Measurements from ENCODE around the gene COL19A1.

Gene COL19A1

GRCh38 chr6:70129341-70129740, 263.0 kb downstream of the COL19A1 start:
- Histone ChIP-seq H3K4me1 (ENCODE audit: control insufficient read depth, insufficient read depth, low read length) (0 out of 2 replicates have a peak, but pooled peaks cover 5% of the 10 kb centered on the region), H3K9ac (ENCODE audit: low read length) (no peak overlapping the region), H3K36me3 (ENCODE audit: control insufficient read depth, insufficient read depth, low read length) (no peaks in the 10 kb centered on the region), H3K4me3 (ENCODE audit: low read depth, low read length) (no peak overlapping the region), H3K27ac (ENCODE audit: low read depth, low read length) (no peak overlapping the region), H3K27me3 (ENCODE audit: control insufficient read depth, insufficient read depth, low read length) (no peaks in the 10 kb centered on the region), H3K9me3 (ENCODE audit: control insufficient read depth, insufficient read depth, low read depth, low read length) (no peaks in the 10 kb centered on the region)

- H3K36me3 ChIP-seq (ENCODE audit: control insufficient read depth, insufficient read depth, low read length): no peaks in the 10 kb centered on the region
- H3K27ac ChIP-seq (ENCODE audit: low read depth, low read length): no peak overlapping the region
Observed at GRCh38 chr6:70130865-70131264, 264.5 kb downstream of the COL19A1 start.

DNA sequence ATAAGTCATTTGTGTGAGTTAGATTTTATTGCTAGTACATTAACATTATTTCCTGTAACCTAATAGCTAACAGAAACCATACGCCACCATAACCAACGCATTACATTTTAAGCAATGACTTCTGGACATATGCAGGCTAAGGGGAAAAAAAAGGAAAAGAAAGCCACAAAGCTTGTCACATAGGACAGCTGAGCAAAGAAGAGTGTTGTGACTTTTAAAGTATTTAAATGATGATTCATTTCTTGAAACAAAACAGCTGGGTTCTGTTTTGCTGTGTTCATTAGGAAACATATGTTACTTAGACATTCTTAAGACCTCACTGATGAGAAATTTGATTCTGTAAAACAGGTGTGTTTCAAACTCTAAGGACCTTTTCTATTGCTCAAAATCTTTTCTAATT, 265.2 kb downstream of the COL19A1 start:
- Histone ChIP-seq H3K4me3 (ENCODE audit: low read depth, low read length) (no peak overlapping the region), H3K9ac (ENCODE audit: low read length) (no peak overlapping the region), H3K27me3 (ENCODE audit: control insufficient read depth, insufficient read depth, low read length) (no peaks in the 10 kb centered on the region), H3K4me1 (ENCODE audit: control insufficient read depth, insufficient read depth, low read length) (peaks cover 16% of the 10 kb centered on the region), H3K9me3 (ENCODE audit: control insufficient read depth, insufficient read depth, low read depth, low read length) (no peaks in the 10 kb centered on the region), H3K27ac (ENCODE audit: low read depth, low read length) (no peak overlapping the region), H3K36me3 (ENCODE audit: control insufficient read depth, insufficient read depth, low read length) (no peaks in the 10 kb centered on the region)

More at GRCh38 chr6:70130865-70131264, 264.5 kb downstream of the COL19A1 start:
- Histone ChIP-seq H3K9me3 (ENCODE audit: control insufficient read depth, insufficient read depth, low read depth, low read length) (no peaks in the 10 kb centered on the region), H3K4me3 (ENCODE audit: low read depth, low read length) (no peak overlapping the region), H3K27me3 (ENCODE audit: control insufficient read depth, insufficient read depth, low read length) (no peaks in the 10 kb centered on the region), H3K9ac (ENCODE audit: low read length) (no peak overlapping the region), H3K4me1 (ENCODE audit: control insufficient read depth, insufficient read depth, low read length) (peaks cover 16% of the 10 kb centered on the region)

DNA sequence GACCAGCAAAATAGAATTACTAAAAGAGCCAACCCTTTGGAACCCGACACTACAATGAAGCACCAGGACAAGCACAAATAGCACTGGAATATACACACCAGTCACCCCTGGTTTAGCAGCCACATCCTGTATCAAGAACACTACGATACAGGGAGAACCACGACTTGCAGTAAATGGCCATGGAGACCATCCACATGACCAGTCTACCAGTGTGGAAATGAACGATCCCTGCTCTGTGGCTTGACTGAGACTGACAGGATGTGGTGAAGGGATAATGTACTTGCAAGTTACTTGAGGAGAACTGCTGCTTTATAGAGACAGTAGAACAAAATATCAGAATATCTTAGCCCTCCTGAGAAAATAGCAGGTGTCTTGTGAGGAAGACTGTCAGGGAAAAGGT, 266.9 kb downstream of the COL19A1 start:
- Histone ChIP-seq H3K27ac (ENCODE audit: low read depth, low read length) (no peak overlapping the region), H3K27me3 (ENCODE audit: control insufficient read depth, insufficient read depth, low read length) (no peaks in the 10 kb centered on the region), H3K9me3 (ENCODE audit: control insufficient read depth, insufficient read depth, low read depth, low read length) (no peaks in the 10 kb centered on the region), H3K4me1 (ENCODE audit: control insufficient read depth, insufficient read depth, low read length) (peaks cover 19% of the 10 kb centered on the region), H3K9ac (ENCODE audit: low read length) (no peak overlapping the region), H3K4me3 (ENCODE audit: low read depth, low read length) (no peak overlapping the region), H3K36me3 (ENCODE audit: control insufficient read depth, insufficient read depth, low read length) (no peaks in the 10 kb centered on the region)

DNA sequence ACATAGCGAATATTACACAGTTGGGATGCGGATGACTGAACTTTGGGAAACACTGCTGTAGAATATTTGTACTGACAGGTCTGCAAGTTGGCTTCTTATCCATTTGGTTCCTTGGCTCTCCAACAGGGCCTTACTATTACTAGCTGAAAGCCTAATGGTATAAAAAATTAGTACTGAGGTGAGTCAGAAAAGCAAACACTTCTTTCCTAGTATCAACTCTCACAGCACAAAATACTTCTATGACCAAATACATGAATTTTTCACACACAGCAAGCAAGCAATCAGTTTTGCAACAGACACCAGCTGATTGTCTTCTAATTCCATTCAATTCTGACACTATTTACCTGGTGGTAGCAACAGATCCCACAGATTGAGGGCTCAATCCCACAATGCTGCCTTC, 268.2 kb downstream of the COL19A1 start:
- Histone ChIP-seq H3K4me3 (ENCODE audit: low read depth, low read length) (no peak overlapping the region), H3K27ac (ENCODE audit: low read depth, low read length) (no peak overlapping the region), H3K9ac (ENCODE audit: low read length) (no peak overlapping the region), H3K9me3 (ENCODE audit: control insufficient read depth, insufficient read depth, low read depth, low read length) (no peaks in the 10 kb centered on the region), H3K27me3 (ENCODE audit: control insufficient read depth, insufficient read depth, low read length) (no peaks in the 10 kb centered on the region), H3K4me1 (ENCODE audit: control insufficient read depth, insufficient read depth, low read length) (peaks cover 25% of the 10 kb centered on the region), H3K36me3 (ENCODE audit: control insufficient read depth, insufficient read depth, low read length) (no peaks in the 10 kb centered on the region)

DNA sequence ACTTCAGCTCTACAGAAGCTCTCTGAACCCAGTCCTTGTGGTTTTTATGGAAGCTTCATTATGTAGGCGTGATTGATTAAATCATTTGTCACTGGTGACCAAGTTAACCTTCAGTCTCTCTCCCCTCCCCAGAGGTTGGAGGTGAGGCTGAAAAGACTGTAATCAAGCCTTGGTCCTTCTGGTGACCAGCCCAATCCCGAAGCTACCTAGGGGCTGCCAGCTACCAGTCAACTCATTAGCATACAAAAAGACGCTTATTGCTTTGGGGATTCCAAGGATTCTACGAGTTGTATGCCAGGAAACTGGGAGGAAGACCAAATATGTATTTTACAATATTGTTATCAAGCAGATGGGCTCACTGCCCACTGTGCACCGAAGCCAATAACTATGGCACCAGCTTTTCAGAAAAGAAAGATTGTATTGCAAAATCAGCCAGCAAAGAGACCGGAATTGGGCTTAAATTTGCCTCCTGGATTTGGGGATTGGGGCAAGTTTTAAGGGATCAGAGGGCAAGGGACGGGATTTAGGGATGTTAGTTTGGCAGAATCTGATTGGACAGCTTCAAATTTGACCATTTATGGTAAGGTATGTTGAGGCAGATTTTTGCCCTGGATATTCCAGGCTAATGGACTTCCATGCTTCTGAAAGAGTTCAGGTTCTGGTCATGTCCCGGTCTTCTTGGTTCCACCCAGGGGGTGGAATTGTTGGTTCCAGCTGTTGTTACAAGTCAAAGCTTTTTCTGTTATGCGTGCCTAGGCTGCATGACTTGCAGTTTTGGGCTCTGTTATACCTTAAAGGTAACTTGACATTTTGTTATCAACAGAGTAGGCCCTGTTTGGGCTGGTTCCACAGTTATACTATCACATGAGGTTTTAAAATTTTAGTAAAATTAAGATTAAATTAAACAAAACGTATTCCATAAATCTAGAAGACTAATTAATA, 269.1 kb downstream of the COL19A1 start:
- Histone ChIP-seq H3K27me3 (ENCODE audit: control insufficient read depth, insufficient read depth, low read length) (no peaks in the 10 kb centered on the region), H3K9me3 (ENCODE audit: control insufficient read depth, insufficient read depth, low read depth, low read length) (no peaks in the 10 kb centered on the region), H3K4me3 (ENCODE audit: low read depth, low read length) (no peak overlapping the region), H3K4me1 (ENCODE audit: control insufficient read depth, insufficient read depth, low read length) (peaks cover 26% of the 10 kb centered on the region), H3K27ac (ENCODE audit: low read depth, low read length) (peak overlapping the region; percentile 34; the same call in 1 of the 2 replicates), H3K9ac (ENCODE audit: low read length) (no peak overlapping the region), H3K36me3 (ENCODE audit: control insufficient read depth, insufficient read depth, low read length) (no peaks in the 10 kb centered on the region)

- Histone ChIP-seq H3K9ac (ENCODE audit: low read length) (no peak overlapping the region), H3K27ac (ENCODE audit: low read depth, low read length) (no peak overlapping the region), H3K9me3 (ENCODE audit: control insufficient read depth, insufficient read depth, low read depth, low read length) (no peaks in the 10 kb centered on the region), H3K4me3 (ENCODE audit: low read depth, low read length) (no peak overlapping the region), H3K4me1 (ENCODE audit: control insufficient read depth, insufficient read depth, low read length) (peaks cover 26% of the 10 kb centered on the region), H3K36me3 (ENCODE audit: control insufficient read depth, insufficient read depth, low read length) (no peaks in the 10 kb centered on the region), H3K27me3 (ENCODE audit: control insufficient read depth, insufficient read depth, low read length) (no peaks in the 10 kb centered on the region)
Observed at GRCh38 chr6:70136996-70137395, 270.6 kb downstream of the COL19A1 start.

DNA sequence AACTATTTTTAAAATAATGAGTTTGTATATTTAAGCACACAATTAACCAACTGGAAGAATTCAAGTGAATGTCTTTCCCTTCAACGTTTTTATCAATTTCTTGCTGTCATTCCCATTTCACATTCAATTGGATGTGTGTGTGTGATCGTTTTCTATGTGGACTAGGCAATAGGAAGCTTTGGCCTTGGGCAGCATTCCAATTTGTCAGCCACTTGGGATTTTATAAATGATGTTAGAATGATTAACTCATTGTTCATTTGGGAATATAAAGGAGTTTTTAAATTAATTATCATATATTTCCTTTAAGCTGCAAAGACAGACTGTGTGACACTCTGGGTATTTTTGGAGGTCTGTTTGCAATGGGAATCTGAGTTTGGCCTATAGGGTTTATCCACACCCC, 274.1 kb downstream of the COL19A1 start:
- Histone ChIP-seq H3K4me1 (ENCODE audit: control insufficient read depth, insufficient read depth, low read length) (peaks cover 19% of the 10 kb centered on the region), H3K4me3 (ENCODE audit: low read depth, low read length) (no peak overlapping the region), H3K9ac (ENCODE audit: low read length) (no peak overlapping the region)

DNA sequence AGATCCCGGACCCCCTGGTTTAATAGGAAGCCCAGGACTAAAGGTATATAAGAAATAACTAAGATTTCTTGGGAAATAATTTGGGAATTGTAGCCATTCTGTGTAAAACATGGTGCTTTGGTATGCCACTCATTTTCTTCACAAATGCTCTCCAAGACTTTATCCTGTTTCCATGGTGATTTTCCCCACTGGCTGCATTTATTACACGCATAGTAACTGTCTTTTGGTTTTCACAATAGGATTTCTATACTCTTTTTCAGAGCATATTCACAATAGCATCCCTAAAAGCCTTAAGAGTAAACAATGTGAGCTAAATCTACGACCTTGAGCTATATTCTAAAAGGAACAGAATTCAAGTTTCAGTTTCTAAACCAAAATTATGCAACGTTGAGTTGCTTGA, 275.7 kb downstream of the COL19A1 start:
- Histone ChIP-seq H3K27me3 (ENCODE audit: control insufficient read depth, insufficient read depth, low read length) (no peaks in the 10 kb centered on the region), H3K36me3 (ENCODE audit: control insufficient read depth, insufficient read depth, low read length) (no peaks in the 10 kb centered on the region), H3K4me3 (ENCODE audit: low read depth, low read length) (no peak overlapping the region), H3K4me1 (ENCODE audit: control insufficient read depth, insufficient read depth, low read length) (peaks cover 15% of the 10 kb centered on the region), H3K9me3 (ENCODE audit: control insufficient read depth, insufficient read depth, low read depth, low read length) (no peaks in the 10 kb centered on the region), H3K9ac (ENCODE audit: low read length) (no peak overlapping the region), H3K27ac (ENCODE audit: low read depth, low read length) (no peak overlapping the region)

More for the DNA sequence above, 274.1 kb downstream of the COL19A1 start:
- Histone ChIP-seq H3K36me3 (ENCODE audit: control insufficient read depth, insufficient read depth, low read length) (no peaks in the 10 kb centered on the region), H3K9me3 (ENCODE audit: control insufficient read depth, insufficient read depth, low read depth, low read length) (no peaks in the 10 kb centered on the region), H3K27me3 (ENCODE audit: control insufficient read depth, insufficient read depth, low read length) (no peaks in the 10 kb centered on the region), H3K27ac (ENCODE audit: low read depth, low read length) (no peak overlapping the region)

- no peaks in the 10 kb centered on the region for H3K4me1 ChIP-seq (ENCODE audit: control insufficient read depth, insufficient read depth, low read length)
- H3K9ac ChIP-seq (ENCODE audit: low read length): no peak overlapping the region
- H3K27ac ChIP-seq (ENCODE audit: low read depth, low read length): no peak overlapping the region
- no peaks in the 10 kb centered on the region for H3K27me3 ChIP-seq (ENCODE audit: control insufficient read depth, insufficient read depth, low read length)
- H3K9me3 ChIP-seq (ENCODE audit: control insufficient read depth, insufficient read depth, low read depth, low read length): no peaks in the 10 kb centered on the region
- H3K4me3 ChIP-seq (ENCODE audit: low read depth, low read length): no peak overlapping the region
- H3K36me3 ChIP-seq (ENCODE audit: control insufficient read depth, insufficient read depth, low read length): no peaks in the 10 kb centered on the region
Observed at GRCh38 chr6:70145178-70145577, 278.8 kb downstream of the COL19A1 start.

DNA sequence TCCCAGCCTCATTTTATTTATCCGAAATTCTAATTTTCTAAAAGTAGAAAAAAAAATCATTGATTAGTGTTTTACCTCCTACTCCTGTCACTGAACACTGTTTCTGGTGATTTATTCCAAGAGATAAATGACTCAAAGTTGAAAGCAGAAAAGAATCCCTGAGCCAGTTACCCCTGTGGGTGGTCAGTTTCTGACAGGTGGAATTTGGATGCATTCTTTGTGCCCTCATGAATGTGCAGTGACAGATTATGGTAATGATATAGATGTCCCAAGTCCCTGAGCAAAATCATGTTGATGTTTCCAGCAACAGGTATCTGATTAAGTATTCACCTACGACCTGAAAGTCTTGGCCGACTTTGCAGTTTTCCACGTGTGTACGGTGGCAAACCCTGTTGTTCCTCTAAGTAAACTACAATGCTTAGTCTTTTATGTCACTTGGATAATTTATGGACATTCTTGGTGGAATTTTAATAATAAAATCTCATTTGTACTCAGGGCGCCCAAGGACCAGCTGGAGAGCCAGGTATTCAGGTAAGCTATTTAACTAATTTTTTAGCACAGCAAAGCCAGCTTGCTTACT, 282.9 kb downstream of the COL19A1 start:
- Histone ChIP-seq H3K27ac (ENCODE audit: low read depth, low read length) (no peak overlapping the region), H3K4me3 (ENCODE audit: low read depth, low read length) (no peak overlapping the region), H3K9me3 (ENCODE audit: control insufficient read depth, insufficient read depth, low read depth, low read length) (no peaks in the 10 kb centered on the region), H3K9ac (ENCODE audit: low read length) (no peak overlapping the region), H3K27me3 (ENCODE audit: control insufficient read depth, insufficient read depth, low read length) (no peaks in the 10 kb centered on the region), H3K4me1 (ENCODE audit: control insufficient read depth, insufficient read depth, low read length) (no peaks in the 10 kb centered on the region), H3K36me3 (ENCODE audit: control insufficient read depth, insufficient read depth, low read length) (no peaks in the 10 kb centered on the region)
